GM18505 (cell line): ENCODE results near the gene RTCA.
"Not testable (repeated sequence)": the region's sequence is repeated elsewhere in the genome, so short reads cannot be mapped to it uniquely, and the experiment has no call there.

ENCODE experiments used
- ATAC-seq: cut with Tn5 transposase; IDR thresholded peaks from one replicate; pipeline ENCODE4 v1.9.1; 2021; ENCODE audit not compliant: unreplicated experiment
- POLR2A ChIP-seq: IDR thresholded peaks from 4 replicates; pipeline ENCODE4 v1.6.1; 2011; ENCODE audit warnings: borderline replicate concordance; ENCODE audit not compliant: insufficient read depth, insufficient read length; ENCODE audit errors: extremely low read depth

RTCA gene

GRCh38 chr1:100279954-100280682 lies 14.1 kb downstream of the RTCA start:
- no peak for TF ChIP-seq POLR2A
- no peak for ATAC-seq

GRCh38 chr1:100284591-100284990 lies 18.6 kb downstream of the RTCA start:
- ATAC-seq = no peak
- TF ChIP-seq POLR2A = no peak

GRCh38 chr1:100287162-100287561 lies 21.1 kb downstream of the RTCA start:
- no peak for ATAC-seq
- TF ChIP-seq POLR2A = no peak

GRCh38 chr1:100290291-100290690 lies 24.3 kb downstream of the RTCA start:
- no peak for TF ChIP-seq POLR2A
- no peak for ATAC-seq

GRCh38 chr1:100292711-100293110 lies 26.7 kb downstream of the RTCA start:
- no peak for ATAC-seq
- no peak for TF ChIP-seq POLR2A

GRCh38 chr1:100296140-100296539 lies 30.1 kb downstream of the RTCA start:
- ATAC-seq = no peak
- no peak for TF ChIP-seq POLR2A

- not testable (repeated sequence) for ATAC-seq
These were observed 31.0 kb downstream of the RTCA start for GRCh38 chr1:100296997-100297396.

GRCh38 chr1:100298512-100298911 lies 32.5 kb downstream of the RTCA start:
- TF ChIP-seq POLR2A = no peak
- ATAC-seq = no peak

- ATAC-seq = no peak
- TF ChIP-seq POLR2A = no peak
These were observed 33.7 kb downstream of the RTCA start for GRCh38 chr1:100299521-100300222.

- ATAC-seq = no peak
- TF ChIP-seq POLR2A = no peak
These were observed 34.7 kb downstream of the RTCA start for GRCh38 chr1:100300691-100301090.

- ATAC-seq = no peak
- no peak for TF ChIP-seq POLR2A
These were observed 36.7 kb downstream of the RTCA start for GRCh38 chr1:100302739-100303138.

- TF ChIP-seq POLR2A = no peak
- no peak for ATAC-seq
These were observed 38.2 kb downstream of the RTCA start for GRCh38 chr1:100304227-100304626.

GRCh38 chr1:100304921-100305320 lies 38.9 kb downstream of the RTCA start:
- no peak for ATAC-seq
- no peak for TF ChIP-seq POLR2A

- no peak for ATAC-seq
- TF ChIP-seq POLR2A = no peak
These were observed 39.9 kb downstream of the RTCA start for GRCh38 chr1:100305954-100306353.
